ENCODE measurements around the gene UCHL1.
"Not testable (repeated sequence)": the region's sequence is repeated elsewhere in the genome, so short reads cannot be mapped to it uniquely, and the experiment has no call there.

The UCHL1 gene

GRCh38 chr4:41241919-41242318 is 14.8 kb upstream of the UCHL1 start:
- no peak for DNase-seq

- DNase-seq = no peak
Measured at GRCh38 chr4:41245983-41246382, 10.7 kb upstream of the UCHL1 start.

- no peak for DNase-seq
Measured at GRCh38 chr4:41256131-41256739, 493 bp upstream of the UCHL1 start.

GRCh38 chr4:41257257-41257901 is 651 bp downstream of the UCHL1 start:
- DNase-seq = peak; percentile 46

- no peak for DNase-seq
Measured at GRCh38 chr4:41257906-41258305, 1.2 kb downstream of the UCHL1 start.

GRCh38 chr4:41258783-41259182 is 2.1 kb downstream of the UCHL1 start:
- peak; percentile 14 for DNase-seq

GRCh38 chr4:41260116-41260733 is 3.5 kb downstream of the UCHL1 start:
- DNase-seq = no peak

- no peak for DNase-seq
Measured at GRCh38 chr4:41262198-41262597, 5.5 kb downstream of the UCHL1 start.

GRCh38 chr4:41264212-41264611 is 7.5 kb downstream of the UCHL1 start:
- DNase-seq = no peak

GRCh38 chr4:41267997-41268396 is 11.3 kb downstream of the UCHL1 start:
- peak; percentile 26 for DNase-seq

GRCh38 chr4:41268721-41269517 is 12.2 kb downstream of the UCHL1 start:
- DNase-seq = no peak

GRCh38 chr4:41269682-41270081 is 13.0 kb downstream of the UCHL1 start:
- DNase-seq = no peak

GRCh38 chr4:41275931-41276330 is 19.2 kb downstream of the UCHL1 start:
- DNase-seq = not testable (repeated sequence)

- no peak for DNase-seq
Measured at GRCh38 chr4:41280010-41280409, 23.3 kb downstream of the UCHL1 start.

GRCh38 chr4:41281038-41281634 is 24.4 kb downstream of the UCHL1 start:
- peak; percentile 16 for DNase-seq

- no peak for DNase-seq
Measured at GRCh38 chr4:41282366-41282765, 25.6 kb downstream of the UCHL1 start.

GRCh38 chr4:41285202-41285863 is 28.6 kb downstream of the UCHL1 start:
- no peak for DNase-seq

- DNase-seq = no peak
Measured at GRCh38 chr4:41285864-41286235, 29.1 kb downstream of the UCHL1 start.

- no peak for DNase-seq
Measured at GRCh38 chr4:41287005-41287404, 30.3 kb downstream of the UCHL1 start.

- DNase-seq = no peak
Measured at GRCh38 chr4:41287852-41288251, 31.1 kb downstream of the UCHL1 start.

- DNase-seq = no peak
Measured at GRCh38 chr4:41288254-41288653, 31.5 kb downstream of the UCHL1 start.

GRCh38 chr4:41290479-41290878 is 33.8 kb downstream of the UCHL1 start:
- no peak for DNase-seq

Measured in NCI-H510A (cell line).